NK-92 treated with Interleukin-12 subunit alpha and Interleukin-12 subunit beta, amount 100 ng/mL, for 24 hours (cell line): ENCODE data around the gene CSGALNACT2.

ENCODE experiments used
- DNase-seq: peaks from one replicate; lab custom pipeline; 2025; lab: John Stamatoyannopoulos, UW

Gene CSGALNACT2

DNA sequence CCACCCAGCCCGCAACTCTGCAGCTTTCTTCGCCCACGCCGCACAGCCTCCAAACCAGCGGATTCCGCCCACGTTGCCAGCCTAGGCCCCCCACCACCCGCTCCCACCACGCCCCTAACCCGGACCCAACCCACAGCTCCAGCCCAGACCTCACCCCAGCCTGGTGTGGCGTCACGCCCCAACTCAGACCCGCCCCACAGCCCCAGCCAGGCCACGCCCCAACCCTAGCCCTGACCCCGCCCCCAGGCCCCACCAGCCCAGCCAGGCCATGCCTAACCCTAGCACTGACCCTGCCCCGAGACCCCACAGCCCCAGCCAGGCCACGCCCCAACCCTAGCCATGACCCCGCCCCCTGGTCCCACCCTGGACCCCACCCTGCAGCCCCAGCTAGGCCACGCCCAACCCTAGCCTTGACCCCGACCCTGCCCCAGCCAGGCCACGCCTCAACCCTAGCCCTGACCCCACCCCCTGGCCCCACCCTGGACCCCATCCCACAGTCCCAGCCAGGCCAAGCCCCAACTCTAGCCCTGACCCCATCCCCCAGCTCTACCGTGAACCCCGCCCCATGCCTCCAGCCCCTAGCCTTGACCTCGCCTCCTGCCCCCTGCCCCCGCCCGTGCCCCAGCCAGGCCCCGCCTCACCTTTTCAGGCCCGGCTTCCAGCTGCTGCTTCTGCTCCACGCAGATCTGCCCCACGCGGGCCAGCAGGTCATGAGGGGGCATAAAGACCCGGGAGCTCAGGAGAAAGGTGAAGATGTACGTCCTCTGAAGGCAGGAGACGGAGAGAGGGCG, 64.6 kb downstream of the CSGALNACT2 start:
- DNase-seq = no peak

DNA sequence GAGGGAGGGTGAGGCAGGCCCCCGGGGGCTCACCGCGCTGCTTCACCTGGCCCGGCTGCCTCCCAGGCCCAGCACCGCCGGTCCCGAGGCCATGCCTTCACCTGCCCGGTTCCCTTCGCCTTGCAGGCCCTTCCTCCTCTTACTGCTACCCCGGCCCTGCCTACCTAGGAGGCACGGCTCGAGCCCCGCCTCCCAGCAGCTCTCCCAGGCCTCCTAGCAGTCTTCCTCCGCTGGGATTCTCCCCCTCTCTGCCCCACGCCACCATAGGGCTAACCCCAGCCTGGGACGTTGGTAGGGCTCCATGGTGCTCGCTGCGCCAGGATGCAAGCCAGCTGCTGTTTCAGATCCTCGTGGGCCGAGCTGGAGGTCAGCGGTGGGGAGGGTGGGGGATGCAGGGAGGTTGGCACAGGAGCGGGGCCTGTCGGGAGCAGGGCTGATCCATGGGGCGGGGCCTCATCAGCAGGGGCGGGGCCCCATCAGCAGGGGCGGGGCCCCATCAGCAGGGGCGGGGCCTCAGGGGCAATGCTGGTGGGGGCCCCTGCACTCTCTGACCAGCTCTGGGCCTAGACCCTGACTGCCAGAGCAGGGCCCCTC, 65.3 kb downstream of the CSGALNACT2 start:
- DNase-seq = no peak

DNA sequence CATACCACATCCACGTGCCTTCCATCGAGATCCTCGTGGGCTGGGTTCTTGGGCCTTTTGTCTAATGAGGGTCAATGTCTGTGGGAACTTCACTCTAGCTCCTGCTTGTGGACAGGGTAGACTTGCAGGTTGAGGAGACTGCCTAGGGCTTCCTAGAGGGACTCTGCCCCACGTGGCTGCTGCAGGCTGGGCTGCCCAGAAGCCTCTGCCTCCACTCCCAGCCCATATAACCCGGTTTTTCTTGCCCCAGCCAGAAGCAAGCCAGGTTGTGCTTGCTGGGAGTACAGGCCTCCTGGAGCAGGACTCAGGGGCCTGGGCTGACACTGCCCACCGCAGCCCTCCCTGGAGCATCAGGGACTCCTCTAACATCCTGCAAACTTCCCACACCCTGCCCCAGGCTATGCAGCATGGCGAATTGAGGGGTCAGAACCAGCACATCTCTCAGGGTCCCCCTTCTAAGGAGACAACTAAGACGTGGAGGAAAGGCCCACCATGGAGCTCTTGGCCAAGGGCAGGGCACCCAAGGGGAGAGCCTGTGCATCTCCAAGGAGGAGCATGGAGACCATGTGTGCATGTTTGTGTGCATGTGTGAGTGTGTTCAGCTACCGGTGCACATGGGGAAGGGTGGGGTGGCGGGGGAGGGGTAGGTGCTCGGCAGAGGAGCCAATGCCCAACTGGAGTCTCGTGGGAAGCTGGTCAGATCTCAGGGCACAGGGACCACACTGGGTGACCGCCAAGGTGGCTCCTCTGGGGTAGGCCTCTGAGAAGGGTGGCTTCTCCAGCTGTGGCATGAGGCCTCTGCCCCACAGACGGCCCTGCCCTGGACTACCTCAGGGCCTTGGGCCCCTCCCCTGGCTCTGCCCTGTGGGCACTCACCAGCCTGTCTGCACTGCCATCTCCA, 66.0 kb downstream of the CSGALNACT2 start:
- no peak for DNase-seq

DNA sequence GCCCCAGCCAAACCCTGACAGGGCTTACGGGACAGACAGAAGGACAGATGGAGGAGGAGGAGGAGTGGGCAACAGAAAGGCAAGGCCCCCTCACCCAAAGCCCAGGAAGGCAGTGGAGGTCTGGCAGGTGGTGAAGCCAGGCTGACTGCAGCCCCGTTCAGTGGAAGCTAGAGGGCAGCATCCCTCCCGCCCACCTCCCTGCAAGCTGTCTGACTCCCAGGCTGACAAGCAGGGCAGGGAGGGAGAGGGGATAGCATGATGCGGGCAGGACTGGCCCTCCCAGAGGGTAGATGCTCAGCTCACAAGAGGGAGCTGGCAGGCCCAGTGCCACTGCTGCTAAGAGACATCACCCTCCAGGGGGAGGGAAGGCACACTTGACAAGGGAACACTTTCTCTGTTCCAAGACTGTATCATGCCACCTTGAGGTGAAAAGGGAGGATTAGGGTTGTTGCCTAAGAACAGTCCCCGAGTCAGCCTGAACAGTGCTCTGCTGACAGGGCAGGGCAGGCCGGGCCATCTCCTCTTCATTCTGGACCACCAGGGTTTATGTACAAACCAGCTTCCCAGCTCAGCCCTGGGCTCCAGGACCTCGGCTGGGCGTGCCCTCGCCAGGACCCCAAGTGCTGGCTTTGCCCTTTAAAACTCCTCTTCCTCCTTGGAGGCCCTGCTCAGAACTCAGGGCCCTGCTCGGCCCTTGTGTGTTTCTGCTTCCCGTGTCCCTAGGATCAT, 66.9 kb downstream of the CSGALNACT2 start:
- DNase-seq = peak; percentile 38

DNA sequence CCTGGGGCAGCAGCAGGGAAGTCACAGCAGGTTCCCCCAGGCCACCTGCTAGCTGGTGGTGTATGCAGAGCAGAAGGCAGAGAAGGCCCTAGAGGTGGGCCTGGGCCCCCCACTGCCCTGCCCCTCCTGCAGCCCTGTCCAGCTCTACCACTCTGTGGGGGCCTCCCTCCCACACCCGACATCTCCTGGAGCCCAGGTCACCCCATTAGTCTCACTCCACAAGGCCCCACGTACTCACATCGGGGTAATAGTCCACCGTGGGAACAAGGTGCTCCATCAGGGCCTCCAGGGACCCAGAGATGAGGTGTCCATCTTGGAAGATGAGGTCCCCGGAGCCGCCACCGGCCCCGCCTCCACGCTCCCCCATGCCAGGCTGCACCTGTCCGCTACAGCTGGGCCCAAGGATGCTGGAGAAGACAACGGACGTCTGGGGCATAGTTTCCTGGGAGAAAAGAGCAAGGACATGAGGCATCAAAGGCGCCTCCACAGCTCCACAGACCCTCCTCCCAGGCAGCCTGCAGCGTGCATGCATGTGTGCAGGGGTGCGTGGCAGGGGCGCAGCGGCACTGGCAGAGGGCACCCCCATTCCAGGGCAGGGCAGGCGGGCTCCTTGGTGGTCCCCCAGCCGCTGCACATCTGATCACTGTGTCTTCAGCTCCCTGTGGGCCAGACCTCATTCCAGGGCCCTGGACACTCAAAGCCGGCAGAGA, 67.6 kb downstream of the CSGALNACT2 start:
- DNase-seq = no peak

DNA sequence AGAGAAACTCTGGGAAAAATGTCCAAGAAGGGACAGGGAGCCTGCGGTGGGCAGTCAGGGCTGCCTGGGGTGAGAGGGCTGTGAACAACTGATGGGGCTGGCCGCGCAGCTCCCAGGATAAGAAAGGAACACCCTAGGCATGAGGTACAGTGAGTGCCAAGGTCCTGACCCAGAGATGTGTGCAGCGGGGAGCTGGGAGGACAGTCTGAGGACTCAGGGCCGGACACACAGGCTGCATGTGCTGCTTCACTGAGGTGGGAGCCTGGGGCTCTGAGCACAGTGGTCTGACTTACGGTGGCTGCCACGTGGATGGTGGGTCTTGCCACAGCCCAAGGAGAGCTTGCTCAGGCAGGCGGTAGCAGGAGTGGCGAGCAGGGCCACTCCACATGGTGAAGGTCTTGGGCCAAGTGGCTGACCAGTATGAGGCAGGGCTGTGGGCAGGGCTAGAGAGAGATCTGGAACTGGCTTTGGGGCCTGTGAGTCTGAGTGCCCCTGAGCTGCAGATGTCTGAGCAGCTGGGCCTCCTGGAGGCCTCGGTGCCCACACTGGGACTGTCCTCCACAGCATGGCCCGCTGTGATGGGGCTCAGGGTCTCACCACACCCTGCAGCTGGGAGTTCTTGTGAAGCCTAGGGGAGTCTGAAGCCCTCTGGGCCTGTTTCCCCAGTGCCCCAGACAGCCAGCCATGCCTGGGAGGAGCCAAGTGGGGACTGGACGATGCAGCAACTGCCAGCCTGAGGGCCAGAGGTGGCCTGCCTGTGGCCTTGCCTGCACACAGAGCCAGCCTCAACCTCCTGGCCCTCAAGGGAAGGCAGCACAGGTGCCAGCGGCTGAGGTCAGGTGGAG, 68.4 kb downstream of the CSGALNACT2 start:
- no peak for DNase-seq

DNA sequence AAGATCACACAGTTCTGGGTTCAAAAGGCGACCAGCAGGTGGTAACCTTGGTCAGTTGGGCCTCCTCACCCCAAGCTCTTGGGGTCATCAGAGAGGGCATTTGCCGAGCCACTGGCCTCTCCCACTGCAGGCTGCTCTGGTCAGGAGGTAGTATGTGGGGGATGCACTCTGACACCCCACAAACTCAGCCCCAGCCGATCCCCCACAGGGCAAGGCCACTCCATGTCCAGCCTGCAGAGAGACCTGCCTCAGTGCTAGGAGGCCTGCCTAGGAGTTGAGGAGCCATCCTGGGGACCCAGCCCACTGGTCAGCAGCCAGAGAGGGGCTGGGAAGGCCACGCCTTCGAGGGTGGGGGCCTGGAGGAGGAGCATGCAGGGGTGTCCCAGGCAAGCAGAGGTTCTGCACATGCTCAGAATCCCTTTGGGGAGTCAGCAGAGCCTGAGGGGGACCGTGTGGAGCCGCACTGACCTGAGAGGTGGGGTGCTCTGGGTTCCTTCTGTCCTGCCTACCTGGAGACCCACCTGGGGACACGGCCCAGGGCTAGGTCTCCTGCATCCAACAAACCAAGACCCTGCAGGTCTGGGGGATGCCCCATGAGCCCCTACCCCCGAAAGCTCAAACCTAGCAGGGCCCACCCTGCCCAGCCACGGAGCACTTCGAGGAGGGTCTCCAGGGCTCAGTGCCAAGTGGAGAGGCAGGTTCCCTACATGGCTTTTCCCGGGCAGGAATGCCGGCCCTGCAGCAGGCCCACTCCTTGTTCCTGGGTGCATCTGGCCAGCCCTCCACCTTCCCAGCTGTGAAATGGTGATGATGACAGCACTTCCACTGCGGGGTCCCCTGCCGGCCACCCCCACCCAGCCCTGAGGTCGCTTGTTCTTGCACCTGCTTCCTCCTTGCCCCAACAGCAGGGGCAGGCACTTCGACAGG, 70.2 kb downstream of the CSGALNACT2 start:
- DNase-seq = no peak

DNA sequence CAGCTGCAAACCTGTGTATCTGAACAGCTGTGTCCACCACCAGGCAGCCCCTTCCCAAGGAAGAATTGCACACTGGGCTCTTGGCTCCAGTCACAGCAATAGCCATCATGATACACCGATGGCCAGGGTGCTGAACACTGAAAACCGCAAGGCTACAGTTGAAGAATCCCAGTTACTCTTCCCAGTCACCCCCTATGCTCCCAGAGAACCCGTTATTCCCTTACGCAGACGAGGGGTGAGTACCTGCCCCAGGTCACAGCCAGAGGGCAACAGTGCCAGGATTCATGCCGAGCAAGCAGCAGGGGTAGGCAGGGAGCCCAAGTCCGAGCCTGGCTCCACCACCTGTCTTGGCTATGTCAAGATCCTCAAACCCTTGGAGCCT, 70.8 kb downstream of the CSGALNACT2 start:
- DNase-seq = no peak

DNA sequence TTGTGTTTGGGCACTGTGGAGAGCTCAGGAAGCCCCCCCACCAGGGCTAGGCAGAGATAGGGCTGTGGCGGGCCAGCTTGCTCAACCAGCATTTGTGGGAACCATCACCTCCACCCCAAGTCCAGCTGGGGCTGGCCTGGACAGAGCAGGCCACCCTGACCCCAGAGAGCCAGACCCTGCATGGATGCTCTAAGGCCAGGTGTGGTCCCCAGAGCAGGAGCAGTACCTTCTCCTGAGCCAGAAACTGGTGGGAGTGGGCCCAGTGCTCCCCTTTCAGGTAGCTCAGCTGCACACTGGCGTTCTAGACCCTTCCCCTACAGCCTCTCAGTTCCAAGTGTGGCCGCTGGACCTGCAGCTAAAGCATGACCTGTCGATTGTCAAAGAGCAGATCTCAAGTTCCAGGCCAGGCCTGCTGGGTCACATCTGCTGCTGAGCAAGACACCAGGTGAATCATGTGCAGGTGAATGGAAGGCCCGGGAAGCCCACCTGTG, 71.5 kb downstream of the CSGALNACT2 start:
- DNase-seq = no peak

DNA sequence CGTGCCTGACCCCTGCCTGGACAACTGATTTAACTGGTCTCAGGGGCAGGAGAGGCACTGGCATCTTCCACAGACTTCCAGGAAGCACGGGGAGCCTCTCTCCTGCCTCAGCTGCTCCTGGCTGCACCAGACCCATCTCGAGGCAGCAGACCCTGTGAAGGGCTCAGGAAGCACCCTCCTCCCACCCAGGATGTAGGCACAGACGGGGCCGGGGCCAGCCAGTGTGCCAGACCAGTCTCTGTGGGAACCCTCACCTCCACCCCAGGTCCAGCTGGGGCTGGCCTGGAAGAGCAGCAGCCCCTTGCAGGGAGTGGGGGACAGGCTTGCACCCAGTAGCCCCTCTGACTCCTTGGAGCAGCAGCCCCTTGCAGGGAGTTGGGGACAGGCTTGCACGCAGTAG, 72.3 kb downstream of the CSGALNACT2 start:
- DNase-seq = no peak

DNA sequence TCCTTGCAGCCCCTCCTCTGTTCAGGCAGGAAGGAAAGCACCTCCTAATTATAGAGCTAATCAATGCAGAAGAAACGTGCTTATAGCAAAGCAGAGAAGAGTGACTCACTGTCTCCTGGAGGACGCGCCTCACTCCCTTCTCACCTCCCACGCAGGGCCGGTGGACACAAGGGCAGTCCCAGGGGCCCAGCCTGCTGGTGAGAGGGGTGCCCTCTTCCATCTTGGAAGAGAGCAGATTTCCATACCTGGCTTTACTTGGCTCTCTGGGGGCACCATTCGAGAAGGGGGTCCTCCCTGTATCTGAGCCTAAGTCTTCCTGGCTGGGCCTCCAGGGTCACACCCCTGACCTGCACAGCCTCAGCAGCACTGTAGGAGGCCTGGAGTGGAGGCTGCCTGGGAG, 72.8 kb downstream of the CSGALNACT2 start:
- DNase-seq = no peak

DNA sequence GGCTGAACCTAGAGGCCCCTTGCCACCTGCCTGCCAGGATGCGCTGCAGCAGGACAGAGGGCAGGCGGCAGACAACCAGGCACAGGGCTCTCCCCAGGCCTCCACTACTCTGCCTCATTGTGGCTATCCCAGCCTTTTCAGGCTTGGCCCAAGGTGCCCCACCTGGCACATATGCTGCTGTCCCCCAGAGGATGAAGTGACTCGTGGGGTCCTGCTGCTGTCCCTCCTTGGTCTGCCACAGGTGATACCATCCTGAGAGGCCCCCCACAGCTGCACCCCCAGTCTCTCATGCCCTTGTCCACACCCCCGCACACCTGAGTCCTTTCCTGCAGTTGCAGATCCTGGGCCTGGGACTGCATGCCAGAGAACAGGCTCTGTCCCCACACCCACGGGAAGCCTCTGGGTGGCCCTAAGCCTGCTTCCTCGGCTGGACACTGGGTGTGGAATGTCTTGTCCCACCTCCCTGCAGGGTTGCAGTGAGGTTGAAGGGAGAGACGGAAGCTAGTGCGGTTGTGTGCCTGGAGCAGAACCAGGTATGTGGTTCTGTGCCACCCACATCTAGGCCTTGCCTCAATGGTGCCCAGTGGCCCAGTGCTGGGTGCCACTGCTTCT, 73.3 kb downstream of the CSGALNACT2 start:
- no peak for DNase-seq

DNA sequence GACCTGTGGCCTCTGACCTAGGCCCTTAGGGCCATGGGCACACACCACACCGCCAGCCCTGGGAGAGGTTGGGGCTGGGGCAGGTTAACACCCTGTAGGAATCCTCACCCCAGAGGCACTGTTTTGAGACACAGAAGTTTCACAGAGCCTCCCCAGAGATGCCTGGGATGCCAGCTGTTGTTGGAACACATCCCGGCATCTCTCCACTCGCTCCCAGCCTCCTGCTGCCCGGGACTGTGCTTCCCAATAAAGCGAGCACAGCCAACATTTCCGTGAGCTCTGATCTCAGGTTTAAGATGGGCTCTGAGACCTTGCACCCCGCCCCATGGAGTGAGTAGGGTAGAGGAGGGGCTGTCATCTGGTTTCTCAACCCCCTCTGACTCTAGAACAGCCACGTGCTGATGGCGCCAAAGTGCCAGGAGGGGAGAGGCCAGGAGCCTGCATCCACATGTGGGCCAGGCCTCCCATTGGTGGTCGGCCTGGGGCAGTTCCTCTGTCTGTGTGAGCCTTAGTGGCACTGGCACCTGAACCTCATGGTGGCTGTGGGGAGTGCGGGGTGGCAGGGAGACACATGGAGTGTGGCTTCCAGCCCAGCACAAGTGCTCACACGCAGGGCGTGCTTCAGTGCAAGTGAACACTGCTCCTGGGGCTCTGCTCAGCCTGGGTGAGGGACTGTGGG, 73.9 kb downstream of the CSGALNACT2 start:
- DNase-seq = no peak

DNA sequence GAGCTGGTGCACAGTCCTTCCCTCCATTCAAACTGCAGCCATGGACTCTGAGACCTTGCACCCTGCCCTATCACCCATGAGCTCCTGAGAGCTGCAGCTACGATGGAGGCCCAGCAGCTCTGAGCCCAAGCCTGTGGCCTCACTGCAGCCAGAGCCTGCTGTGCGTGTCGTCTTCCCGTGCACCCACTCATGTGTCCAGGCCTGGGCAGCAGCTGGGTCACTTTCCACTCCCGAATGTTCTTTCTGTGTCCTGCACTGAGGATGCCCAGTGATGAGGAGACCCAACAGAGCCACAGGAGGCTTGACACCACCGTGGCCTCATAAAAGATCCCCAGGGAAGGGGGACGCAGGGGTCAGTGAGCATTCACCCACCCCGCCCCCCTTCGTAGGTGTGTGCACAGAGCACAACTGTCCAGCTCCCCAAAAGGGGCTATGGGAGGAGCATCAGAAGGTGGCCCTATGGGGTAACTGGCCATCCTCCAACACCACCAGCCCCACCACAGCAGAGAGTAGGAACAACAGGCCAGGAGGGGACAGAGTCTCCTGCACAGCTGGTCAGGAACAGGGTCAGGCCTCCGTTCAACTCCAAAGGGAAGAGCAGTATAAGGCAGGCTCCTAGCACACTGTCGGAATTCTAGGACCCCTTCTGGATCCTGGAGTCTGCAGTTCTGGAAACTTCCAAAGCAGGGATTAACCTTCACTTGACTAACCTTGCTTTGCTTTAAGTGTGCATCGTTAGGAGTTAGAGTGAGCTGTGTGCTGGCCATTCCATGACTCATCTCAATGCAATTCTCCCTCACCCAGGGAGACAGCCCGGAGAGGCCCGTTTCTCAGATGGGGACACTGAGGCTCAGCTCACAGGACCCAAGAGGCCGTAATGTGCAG, 76.1 kb downstream of the CSGALNACT2 start:
- DNase-seq = no peak

DNA sequence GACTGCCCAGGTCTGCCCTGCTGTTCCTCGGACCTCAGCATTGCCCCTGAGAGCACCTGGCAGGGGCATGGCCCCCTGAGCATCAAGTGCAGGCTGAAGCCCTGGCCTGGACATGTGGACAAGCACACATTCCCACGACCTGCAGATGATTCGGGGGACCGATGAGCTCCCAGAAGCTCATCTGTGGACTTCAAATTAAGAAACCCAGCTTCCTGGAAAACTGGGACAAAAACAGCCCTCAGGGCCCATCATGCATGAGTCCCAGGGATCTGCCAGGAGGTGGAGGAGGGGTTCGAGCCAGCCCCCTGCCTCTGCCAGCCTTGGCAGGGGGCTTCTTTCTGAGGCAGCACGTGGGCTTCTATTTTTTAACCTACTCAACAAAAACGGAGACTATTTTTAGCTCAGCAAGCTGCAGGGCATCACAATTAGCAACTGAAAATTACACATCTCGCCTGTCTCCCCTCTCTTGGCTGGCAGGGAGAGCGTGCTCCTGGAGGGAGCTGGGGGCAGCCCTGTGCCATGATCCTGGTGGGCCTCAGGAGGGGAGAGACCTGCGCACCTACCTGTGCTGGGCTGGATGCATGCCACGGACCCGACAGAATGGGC, 76.8 kb downstream of the CSGALNACT2 start:
- DNase-seq = no peak

DNA sequence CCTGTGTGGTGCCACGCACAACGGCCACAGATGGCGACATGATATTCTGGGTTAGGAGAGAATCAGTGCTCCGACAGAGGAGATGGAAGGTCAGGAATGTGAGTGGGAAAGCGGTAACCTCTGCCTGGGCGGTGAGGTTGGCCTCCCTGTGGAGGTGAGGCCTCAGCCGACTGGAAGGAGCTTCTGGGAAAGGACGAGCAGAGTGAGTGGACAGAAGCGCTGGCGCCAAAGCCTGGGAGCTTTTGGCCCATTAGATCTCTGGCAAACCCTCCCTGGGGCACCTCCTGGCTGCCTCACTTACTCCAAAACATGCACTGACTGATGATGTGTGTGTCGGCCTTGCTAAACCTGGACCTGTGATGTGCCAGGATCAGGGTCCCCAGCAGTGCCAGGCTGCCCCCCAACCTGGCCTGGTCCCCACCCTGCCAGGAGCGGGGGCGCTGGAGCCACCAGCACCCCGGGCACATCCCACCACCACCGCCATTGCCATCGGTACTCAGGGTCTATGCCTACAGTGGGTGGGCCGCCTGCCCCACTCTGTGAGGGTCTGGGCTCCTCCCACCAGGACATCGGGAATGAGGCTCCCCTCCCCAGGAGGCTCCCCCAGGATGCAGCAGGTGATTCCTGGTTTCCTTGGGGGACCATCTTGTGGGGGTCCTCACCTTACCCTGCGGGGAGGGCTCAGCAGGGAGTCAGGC, 77.7 kb downstream of the CSGALNACT2 start:
- DNase-seq = no peak
